Measurements from ENCODE around the gene FOXP1. TPM values are rescaled to one million over a fixed set of nuclear protein-coding genes. Genes with fewer than 3 reads are reported as not detected.
A peak's percentile ranks its signal among the peaks of the same experiment; 100 is the strongest.

The FOXP1 gene
- total RNA-seq, 2 experiments from 2014 or later = 493 to 508 TPM

- POLR2A ChIA-PET = interaction anchor here (1.6 kb wide), 1 partner anchor 26 kb away, joined by 3 read pairs; no protein-coding TSS in a partner anchor
Observed at GRCh38 chr3:71419369-71419768, 164.2 kb downstream of the FOXP1 start.

GRCh38 chr3:71417791-71418190 lies 165.7 kb downstream of the FOXP1 start:
- Mint-ChIP-seq H3K4me3 (no peak overlapping the region), H3K4me1 (ENCODE audit: low read depth) (peaks cover 94% of the 10 kb centered on the region), H3K27me3 (no peaks in the 10 kb centered on the region), H3K36me3 (ENCODE audit: low read depth) (peaks cover 27% of the 10 kb centered on the region), H3K27ac (peak overlapping the region; percentile 91), H3K9me3 (no peaks in the 10 kb centered on the region)
- no peaks in the 10 kb centered on the region for H3K9me3 ChIP-seq (ENCODE audit: control insufficient read depth in 1 of 2, insufficient read depth in 1 of 2, low read length in 2 of 2)
- DNase-seq (no peak), ATAC-seq (ENCODE audit: poor library complexity) (no peak)
- peaks cover 54% of the 10 kb centered on the region for H3K4me1 ChIP-seq (ENCODE audit: insufficient read depth, low read length)
- no peak for TF ChIP-seq CTCF (IDR thresholded peaks at IDR 0.05)
- ChIA-PET CTCF (interaction anchor here (0.8 to 2.7 kb wide), 12 partner anchors 9 to 98 kb away, joined by 3 to 12 read pairs (median 4); no protein-coding TSS in a partner anchor), POLR2A (interaction anchor here (0.6 to 2.2 kb wide), 13 partner anchors 8 to 165 kb away, joined by 3 to 15 read pairs (median 3); partner anchors contain the start of gene FOXP1)
- H3K27ac ChIP-seq (ENCODE audit: low read depth in 1 of 2, low read length in 2 of 2) = peak overlapping the region in 1 of 2 donors; percentile 34
- H3K27me3 ChIP-seq (ENCODE audit: control insufficient read depth in 1 of 2, insufficient read depth in 2 of 2, low read length in 2 of 2) = no peaks in the 10 kb centered on the region
- H3K36me3 ChIP-seq (ENCODE audit: insufficient read depth, low read length) = no peaks in the 10 kb centered on the region
- H3K4me3 ChIP-seq (ENCODE audit: low read length) = no peak overlapping the region
- intact Hi-C loops (cut with DNase I, micrococcal nuclease) = loop anchor here in 1 of 2 experiments (2.0 to 5.0 kb wide), 3 partner anchors 13 to 35 kb away; no protein-coding TSS in a partner anchor

More at GRCh38 chr3:71419369-71419768, 164.2 kb downstream of the FOXP1 start:
- peak overlapping the region; percentile 50 for H3K4me3 Mint-ChIP-seq
- no peaks in the 10 kb centered on the region for H3K27me3 Mint-ChIP-seq
- intact Hi-C loops (cut with DNase I, micrococcal nuclease) = loop anchor here in 1 of 2 experiments (5.0 kb wide), 1 partner anchor 33 kb away; no protein-coding TSS in a partner anchor
- ATAC-seq (ENCODE audit: poor library complexity) (no peak), DNase-seq (no peak)
- Histone ChIP-seq H3K4me1 (ENCODE audit: insufficient read depth, low read length) (peaks cover 64% of the 10 kb centered on the region), H3K27me3 (ENCODE audit: control insufficient read depth in 1 of 2, insufficient read depth in 2 of 2, low read length in 2 of 2) (no peaks in the 10 kb centered on the region), H3K27ac (ENCODE audit: low read depth in 1 of 2, low read length in 2 of 2) (no peak overlapping the region), H3K9me3 (ENCODE audit: control insufficient read depth in 1 of 2, insufficient read depth in 1 of 2, low read length in 2 of 2) (no peaks in the 10 kb centered on the region), H3K4me3 (ENCODE audit: low read length) (no peak overlapping the region), H3K36me3 (ENCODE audit: insufficient read depth, low read length) (peaks cover 9% of the 10 kb centered on the region)
- peaks cover 97% of the 10 kb centered on the region for H3K4me1 Mint-ChIP-seq (ENCODE audit: low read depth)
- H3K9me3 Mint-ChIP-seq = no peaks in the 10 kb centered on the region
- no peak for TF ChIP-seq CTCF (IDR thresholded peaks at IDR 0.05)
- peak overlapping the region; percentile 91 for H3K27ac Mint-ChIP-seq
- CTCF ChIA-PET = interaction anchor here (0.7 to 2.7 kb wide), 3 partner anchors 9 to 291 kb away, joined by 3 to 12 read pairs (median 6); no protein-coding TSS in a partner anchor
- H3K36me3 Mint-ChIP-seq (ENCODE audit: low read depth) = peaks cover 40% of the 10 kb centered on the region

- intact Hi-C loops (cut with DNase I, micrococcal nuclease) = loop anchor here in 1 of 2 experiments (2.0 to 5.0 kb wide), 3 partner anchors 14 to 35 kb away; no protein-coding TSS in a partner anchor
- Histone ChIP-seq H3K27ac (ENCODE audit: low read depth in 1 of 2, low read length in 2 of 2) (peak overlapping the region in 1 of 2 donors; percentile 42), H3K27me3 (ENCODE audit: control insufficient read depth in 1 of 2, insufficient read depth in 2 of 2, low read length in 2 of 2) (no peaks in the 10 kb centered on the region), H3K4me3 (ENCODE audit: low read length) (no peak overlapping the region), H3K4me1 (ENCODE audit: insufficient read depth, low read length) (peaks cover 45% of the 10 kb centered on the region), H3K36me3 (ENCODE audit: insufficient read depth, low read length) (no peaks in the 10 kb centered on the region), H3K9me3 (ENCODE audit: control insufficient read depth in 1 of 2, insufficient read depth in 1 of 2, low read length in 2 of 2) (no peaks in the 10 kb centered on the region)
- ChIA-PET CTCF (interaction anchor here (0.6 to 2.7 kb wide), 19 partner anchors 10 to 99 kb away, joined by 3 to 12 read pairs (median 4); no protein-coding TSS in a partner anchor), POLR2A (interaction anchor here (0.8 to 2.2 kb wide), 13 partner anchors 9 to 80 kb away, joined by 3 to 15 read pairs (median 4); no protein-coding TSS in a partner anchor)
- H3K4me3 Mint-ChIP-seq = peak overlapping the region; percentile 70
- DNase-seq = peak in 8 of 14 experiments; percentile 12 to 75 (median 52)
- peak; percentile 68 for ATAC-seq (ENCODE audit: poor library complexity)
- peak overlapping the region; percentile 91 for H3K27ac Mint-ChIP-seq
- peaks cover 17% of the 10 kb centered on the region for H3K36me3 Mint-ChIP-seq (ENCODE audit: low read depth)
- peak; percentile 40 for TF ChIP-seq CTCF (IDR thresholded peaks at IDR 0.05)
- no peaks in the 10 kb centered on the region for H3K27me3 Mint-ChIP-seq
- H3K4me1 Mint-ChIP-seq (ENCODE audit: low read depth) = peaks cover 94% of the 10 kb centered on the region
- H3K9me3 Mint-ChIP-seq = no peaks in the 10 kb centered on the region
Observed at GRCh38 chr3:71416876-71417275, 166.7 kb downstream of the FOXP1 start.
